HG02763 (cell line): ENCODE data around the gene ANKH.

ENCODE experiments used
- ATAC-seq: cut with Tn5 transposase; IDR thresholded peaks from one replicate; pipeline ENCODE4 v1.9.1; 2021; ENCODE audit warnings: mild to moderate bottlenecking, moderate library complexity; ENCODE audit not compliant: unreplicated experiment

ANKH gene

DNA sequence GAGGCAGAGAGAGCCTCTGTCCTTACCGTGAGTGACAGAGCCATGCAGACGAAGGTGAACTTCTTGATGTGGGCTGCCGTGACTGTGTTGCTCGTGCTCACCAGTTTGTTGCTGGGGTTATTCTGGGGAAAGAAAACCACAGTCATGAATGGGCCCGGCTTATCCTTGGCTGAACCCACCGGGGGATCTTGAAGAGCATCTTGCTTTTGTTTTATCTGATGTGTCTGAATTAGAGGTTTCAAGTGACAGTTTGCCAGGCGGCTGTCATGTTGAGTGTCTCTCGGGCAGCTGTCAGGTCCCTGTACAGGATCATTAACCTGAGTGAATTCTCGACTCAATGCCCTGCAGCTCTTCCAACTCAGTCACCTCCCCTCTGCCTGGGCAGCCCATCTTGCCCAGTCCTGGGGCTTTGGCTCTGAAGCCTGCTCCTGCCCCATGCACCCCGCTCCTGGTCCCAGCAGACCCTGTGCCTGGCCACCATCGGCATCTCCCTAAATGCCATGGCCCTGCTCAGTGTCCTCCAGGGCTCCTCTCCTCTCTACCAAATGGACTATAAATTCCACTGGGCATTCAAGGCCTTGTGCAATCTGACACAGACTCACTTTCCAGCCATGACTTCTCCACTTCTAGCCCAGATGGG lies 129.7 kb downstream of the ANKH start:
- ATAC-seq = no peak

DNA sequence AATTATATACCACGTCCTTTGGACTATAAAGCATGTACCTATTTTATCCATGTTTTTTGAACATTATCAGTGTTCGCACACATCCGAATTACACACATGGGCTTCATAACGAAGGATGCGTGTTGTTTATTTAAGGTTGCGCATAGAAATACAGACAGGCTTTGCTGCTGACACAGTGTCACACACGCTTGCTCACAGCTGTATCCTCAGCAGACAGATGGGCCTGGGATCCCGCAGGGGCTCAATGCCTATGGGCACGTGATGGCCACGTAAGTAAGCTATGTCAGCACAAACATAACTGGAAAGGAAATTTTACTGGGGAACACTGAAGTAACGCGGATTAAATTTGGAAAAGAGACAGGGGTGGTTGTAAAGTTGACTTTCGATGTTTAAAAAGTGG lies 130.4 kb downstream of the ANKH start:
- no peak for ATAC-seq

DNA sequence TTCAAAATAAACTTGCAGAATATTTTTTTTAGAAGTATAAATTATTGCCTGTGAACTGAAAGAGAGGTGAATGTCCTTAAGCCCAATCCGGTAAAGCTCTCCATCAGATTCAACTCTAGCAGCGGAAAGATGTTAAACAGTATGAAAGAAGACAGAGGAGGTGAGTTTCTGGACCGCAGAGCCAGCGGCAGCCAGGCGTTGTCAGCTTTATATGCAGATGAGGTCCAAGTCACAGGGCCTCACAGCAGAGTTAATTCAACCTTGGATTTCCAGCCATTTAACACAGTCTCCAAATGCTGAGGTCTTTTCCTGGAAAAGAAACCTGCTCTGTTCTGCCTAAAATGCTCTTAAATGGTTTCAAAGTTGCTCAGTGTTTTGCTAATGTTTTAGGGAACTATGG lies 131.6 kb downstream of the ANKH start:
- ATAC-seq = no peak

DNA sequence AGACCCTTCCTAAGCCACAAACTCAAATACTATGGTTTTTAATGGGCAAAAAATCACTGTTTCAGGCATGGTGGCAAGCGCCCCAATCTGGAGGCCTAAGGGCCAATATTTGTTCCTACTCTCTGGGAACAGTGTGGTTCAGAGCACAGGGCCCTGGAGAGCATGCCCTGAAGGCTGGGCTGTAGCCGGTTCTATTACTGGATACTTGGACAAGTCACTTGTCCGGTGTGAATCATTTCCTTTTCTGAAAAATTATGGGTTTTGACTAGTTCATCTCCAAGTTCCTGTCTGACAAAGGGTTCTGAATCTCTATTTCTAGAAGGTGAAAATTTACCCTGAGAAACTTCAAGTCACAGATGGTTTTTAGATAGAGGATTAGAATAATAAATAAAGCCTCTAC lies 132.0 kb downstream of the ANKH start:
- ATAC-seq = no peak

DNA sequence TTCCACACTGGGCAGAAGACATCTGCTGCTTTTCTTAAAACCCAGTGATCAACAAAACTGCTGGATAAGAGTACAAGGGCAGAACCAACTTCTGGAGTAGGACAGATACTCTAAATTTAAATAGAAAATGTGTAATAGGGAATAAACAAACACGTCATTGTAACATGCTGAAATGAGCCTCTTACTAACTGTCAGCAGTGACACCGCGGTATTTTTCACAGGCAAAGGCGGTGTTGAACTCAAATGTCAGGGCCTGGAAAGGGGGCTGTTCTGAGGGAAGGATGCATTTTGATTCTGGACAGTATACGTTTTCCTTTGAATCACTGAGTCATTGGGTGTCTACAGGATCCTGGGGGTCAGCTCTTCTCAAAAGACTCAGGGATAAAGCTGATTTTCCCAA lies 133.5 kb downstream of the ANKH start:
- ATAC-seq = no peak

DNA sequence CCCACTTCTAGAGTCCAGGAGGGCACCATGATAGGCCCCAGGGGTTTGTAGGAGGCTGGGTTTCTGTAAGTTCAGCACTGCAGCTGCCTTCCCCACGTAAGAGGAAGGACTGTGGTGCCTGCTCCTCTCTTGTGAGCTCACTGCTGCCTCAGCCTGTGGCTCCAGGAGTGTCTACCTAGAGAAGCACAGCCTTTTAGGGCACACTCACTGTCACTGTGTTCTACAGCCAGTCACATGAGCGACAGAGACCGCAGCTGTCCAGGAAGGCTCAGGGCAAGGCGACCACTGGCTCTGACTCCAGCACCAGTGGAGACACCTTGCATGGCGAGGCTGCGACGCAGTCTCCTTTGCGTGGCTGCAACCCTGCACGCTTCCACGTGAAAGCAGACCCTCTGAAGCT lies 134.3 kb downstream of the ANKH start:
- ATAC-seq = no peak

DNA sequence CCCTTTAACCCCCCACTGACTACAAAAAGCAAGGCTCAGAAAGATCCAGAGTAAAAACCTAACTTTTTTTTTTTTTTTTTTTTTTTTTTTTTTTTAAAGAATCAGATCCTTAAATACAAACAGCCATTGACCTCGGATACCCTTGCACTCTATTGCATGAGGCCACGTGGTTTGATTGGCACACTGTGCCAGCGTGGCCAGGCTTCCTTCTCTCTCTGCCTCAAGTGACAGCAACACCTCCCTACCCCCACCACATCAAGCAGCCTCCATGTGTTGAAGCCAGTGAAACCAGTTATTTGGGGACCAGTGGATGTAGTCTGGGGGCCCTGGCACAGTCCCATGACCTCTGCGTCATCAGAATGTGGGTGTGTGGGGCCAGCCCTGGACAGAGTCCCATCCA lies 135.6 kb downstream of the ANKH start:
- no peak for ATAC-seq

DNA sequence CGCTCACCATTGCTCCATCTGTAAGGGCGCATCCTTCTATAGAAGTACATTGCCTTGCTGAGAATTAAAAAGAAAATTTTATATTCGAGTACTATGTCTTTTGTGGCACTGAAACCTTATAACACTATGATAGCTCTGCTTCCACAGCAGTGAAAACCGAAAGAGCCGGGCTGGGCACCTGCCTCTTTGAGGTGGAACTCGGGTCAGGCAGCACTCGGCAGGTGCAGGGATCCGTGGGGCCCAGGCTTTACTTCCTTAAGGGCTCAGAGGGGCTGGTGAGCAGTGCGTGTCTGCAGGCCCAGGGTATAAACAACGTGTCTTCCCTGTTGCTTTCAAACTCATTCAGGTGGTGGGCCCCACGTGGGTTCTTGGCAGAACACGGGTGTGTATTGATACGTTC lies 137.2 kb downstream of the ANKH start:
- no peak for ATAC-seq

DNA sequence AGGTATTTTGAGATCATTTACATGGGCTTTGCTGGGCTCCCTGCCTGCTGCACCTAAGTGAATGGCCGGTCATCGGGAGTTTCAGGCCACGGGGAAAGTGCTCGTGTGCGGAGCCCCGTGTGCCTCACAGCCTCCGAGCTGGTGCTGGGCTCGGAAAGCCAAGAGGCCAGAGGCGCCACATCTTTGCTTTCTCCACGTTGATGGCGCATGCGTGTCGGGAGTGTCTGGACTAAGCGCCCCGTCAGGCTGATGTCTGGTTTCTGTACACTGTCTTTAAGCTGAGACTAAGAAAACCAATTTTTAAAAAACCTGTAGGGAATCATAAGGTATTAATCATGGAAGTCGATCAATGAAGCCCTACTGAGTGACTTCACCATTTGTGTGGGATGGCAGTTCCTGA lies 137.9 kb downstream of the ANKH start:
- ATAC-seq = no peak

DNA sequence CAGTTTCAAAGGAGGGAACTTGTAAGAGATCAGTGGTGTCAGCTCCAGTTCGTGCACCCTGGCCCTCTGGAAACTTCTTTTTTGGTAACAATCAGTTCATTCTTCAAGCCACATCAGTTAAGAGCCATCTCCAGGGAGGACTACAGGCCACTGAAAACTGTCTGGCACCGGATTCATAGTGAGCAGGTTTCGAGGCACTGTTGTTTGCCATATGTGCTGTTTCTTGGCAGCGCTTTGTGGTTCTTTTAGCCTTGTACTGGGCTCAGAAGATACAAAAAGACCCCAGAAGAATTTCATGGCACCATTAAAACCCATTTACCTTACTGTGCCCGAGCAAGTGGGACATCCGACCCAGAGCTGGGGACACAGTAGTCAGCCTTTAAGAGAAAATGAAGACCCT lies 138.6 kb downstream of the ANKH start:
- ATAC-seq = no peak

DNA sequence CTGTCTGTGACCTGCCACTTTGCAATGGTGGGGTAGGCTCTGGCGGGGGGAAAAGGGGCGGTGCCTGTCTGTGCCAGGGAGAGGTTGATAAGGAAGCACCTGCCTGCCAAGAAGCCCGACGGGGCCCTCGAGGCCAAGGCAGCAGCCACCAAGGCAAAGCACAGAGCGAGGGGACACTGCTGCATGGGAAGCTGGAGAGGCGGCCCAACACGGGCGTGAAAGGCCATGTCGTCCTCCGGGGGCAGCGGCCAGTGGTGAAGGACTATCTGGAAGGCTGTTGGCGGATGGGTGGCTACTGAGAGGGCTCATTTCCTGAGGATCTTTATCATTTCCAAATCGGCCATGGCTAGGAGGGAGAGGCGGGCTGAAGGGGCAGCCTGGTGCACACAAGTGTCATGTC lies 140.7 kb downstream of the ANKH start:
- ATAC-seq = no peak

DNA sequence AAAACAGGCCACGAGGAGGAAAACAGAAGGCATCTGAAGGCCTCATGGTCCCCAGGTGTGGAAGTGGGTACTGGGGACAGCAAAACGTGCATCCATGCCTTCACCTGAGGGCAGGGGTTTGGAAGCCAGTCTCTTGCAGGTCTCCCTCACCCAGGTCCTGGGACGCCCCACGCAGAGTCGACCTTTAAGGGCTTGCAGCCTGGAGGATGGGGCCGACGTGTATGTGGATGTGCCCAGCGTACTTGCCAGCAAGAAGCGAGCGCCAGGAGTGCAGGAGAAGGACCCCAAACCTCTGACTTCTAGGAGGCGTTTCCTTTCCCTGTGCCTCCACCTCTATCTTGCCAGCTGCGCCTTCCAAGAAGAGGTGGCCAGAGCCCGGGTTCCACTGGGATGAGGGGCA lies 141.1 kb downstream of the ANKH start:
- ATAC-seq = no peak

DNA sequence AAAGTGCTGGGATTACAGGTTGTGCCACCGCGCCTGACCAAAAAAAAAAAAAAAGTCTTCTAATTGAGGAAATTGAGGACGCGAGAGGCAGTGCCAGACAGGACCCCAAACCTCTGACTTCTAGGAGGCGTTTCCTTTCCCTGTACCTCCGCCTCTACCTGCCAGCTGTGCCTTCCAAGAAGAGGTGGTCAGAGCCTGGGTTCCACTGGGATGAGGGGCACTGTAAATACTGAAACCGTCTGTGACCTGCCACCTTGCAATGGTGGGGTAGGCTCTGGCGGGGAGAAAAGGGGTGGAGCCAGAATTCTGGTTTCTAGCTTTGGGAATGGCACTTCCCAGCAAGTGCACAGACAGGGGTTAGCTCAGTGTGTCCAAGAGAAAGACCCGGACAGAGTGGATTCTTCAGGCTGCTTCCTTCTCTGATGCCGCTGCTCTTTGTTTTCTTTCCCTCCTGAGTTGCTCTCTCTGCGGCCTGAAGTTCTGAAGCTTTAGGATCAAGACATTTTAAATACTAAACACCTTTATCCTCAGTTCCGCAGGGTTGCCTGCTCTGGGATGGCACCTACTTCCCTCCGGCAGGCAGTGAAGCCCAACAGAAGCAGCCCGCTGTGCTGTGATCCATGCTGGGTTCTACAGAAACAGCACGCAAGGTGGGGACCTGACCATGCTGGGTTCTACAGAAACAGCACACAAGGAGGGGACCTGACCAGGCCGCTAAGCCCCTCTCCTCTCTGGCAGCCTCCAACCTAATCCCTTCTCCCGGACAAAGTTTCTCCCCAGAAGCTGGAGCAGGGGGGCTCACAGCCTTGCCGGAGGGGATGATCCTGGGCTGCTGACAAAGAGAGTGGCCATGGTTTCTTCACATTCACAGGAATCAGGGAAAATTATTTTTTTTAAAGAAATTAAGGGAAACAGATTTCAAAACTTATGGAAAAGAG lies 141.9 kb downstream of the ANKH start:
- no peak for ATAC-seq

DNA sequence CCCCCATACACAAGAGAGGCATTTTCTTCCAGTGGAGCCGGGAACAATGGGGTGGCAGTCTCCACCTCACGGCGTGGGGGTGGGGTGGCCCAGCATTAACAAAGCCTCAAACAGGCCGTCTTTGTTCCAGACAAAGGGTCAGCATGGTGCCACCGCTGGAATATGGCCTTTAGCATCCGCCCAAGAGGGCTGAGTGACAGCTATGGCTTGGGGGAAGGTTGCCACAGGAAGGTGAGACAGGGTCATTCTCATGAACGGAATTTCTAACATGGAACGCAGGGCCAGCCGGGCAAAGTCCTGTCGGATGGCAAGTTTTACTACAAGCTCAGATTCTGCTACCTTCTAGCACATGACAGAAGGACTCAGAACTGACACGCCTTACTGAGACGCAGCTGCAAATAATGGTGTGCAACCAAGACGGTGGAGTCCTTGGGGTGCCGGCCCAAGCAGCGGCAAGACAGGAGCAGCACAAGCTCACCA lies 143.1 kb downstream of the ANKH start:
- ATAC-seq = no peak

DNA sequence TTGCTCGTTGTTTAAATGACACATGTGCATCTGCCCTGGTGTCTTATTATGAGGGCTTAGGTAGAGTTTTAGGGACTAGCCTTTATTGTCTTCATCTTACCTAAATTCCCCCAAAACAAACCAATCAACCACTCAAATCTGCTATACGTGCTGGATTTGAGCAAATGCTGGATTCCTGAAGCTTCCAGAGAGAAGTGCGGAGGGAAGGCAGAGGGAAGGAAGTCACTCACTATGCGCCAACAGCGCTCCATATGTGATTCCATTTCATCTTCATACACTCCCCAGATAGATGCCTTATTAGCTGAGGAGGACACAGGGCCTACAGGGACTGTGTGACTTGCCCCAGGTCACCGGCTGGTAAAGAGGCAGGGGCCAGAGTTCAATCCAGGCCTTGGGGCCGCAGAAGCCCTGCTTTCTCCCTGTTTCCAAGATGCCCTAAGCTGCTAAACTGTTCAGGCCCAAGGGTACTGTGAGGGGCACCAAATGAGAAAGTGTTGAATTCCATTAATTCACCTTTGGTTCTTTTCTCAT lies 143.6 kb downstream of the ANKH start:
- ATAC-seq = no peak

DNA sequence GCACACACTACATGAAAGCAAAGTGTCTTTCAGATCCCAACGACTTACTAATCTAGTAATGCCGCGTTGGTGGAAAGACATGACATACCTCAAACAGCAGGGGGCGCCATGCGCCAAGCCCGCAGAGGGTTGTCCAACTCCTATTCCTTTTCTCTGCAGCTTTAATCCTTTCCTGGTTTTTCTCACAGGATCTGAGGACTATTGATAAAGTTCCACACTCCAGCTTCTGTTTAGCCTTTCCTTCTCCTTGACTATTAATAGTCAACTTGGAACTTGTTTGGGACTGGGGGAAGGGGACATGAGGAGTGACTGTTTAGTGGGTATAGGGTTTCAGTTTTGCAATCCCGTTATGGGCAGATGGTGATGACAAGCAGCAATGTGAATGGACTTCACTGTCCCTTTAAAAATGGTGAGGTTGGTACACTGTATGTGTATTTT lies 144.1 kb downstream of the ANKH start:
- ATAC-seq = peak; percentile 56

DNA sequence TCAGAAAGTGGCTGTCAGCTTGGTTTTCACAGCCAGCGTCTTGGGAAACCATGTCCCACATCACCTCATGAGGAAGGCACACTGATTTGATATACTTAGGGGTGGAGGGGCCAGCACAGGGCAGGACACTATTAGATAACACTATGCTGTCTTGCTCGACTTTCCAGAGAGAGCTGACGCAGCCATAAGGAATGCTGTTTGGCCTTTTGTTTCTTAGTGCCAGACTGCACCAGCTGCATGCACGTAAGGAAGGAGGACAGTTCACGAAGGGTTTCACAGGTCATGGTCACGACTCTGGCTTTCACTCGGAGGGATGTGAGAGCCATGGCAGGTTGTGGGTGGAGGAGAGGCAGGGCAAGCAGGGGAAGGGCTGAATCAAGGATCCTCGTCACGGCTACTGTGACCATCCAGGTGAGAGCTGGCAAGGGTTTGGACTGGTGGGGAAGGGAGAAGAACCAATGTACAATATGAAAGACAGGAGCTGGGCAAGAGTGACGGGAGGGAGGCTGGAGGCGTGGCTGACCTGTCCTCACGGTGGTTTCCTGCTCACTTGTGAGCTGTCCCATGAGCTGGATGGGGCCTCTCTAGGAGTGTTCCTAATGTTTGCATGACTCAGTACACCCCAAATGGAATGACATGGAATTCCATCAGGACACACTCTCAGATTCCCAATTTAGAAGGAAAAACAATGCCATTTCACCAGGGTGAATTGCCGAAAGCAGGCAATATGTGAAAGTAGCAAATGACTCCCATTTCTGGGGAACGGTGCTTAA lies 145.3 kb downstream of the ANKH start:
- ATAC-seq = no peak

DNA sequence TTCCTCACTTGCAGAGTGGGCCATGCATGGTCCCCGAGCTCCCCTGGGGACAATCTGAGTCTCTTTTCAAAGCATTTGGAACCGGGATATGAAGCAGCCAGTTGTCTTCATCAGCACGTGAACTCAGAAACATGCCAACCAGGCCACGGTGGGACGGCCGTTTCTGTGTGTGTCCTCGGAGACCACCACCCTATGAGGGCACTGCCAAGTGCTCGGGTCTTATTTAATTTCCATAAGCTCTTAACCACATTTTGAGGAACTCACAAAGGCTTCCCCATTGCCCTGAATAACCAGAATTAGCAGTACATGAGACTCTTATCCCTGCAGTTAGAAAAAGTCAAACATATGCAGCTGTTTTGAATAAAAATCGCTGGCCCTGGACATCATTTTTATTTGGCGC lies 146.9 kb downstream of the ANKH start:
- no peak for ATAC-seq

DNA sequence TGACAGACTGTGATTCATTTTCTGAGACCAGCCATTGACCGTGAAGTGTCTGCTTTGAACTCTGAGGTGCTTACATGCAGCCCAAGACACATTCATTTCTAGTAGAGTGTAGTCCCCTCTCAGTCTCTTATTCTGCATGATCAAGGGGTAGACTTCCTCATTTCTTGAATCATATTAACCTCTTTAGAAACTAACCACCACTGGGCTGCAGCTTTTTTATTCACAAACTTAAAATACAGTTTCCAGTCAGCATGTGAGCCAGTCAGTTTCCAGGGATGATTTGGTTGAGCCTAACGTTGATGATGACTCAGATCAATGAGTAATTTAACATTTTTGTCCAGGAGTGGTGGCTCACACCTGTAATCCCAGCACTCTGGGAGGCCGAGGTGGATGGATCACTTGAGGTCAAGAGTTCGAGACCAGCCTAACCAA lies 147.9 kb downstream of the ANKH start:
- ATAC-seq = no peak

DNA sequence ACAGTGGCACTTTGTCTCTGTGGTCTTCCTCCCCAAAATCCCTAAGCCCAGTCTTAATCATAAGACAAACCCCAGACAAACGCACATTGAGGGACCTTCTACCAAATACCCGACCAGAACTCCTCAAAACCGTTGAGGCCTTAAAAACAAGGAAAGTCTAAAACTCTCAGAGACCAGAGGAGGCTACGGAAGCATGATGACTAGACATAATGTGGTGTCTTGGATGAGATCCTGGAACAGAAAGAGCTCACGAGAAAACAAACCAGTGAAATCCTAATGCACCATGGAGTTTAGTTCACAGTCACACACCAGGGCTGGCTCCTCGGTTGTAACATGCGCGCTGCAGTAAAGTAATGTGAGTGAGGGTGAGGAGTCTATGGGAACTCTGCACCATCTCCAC lies 148.7 kb downstream of the ANKH start:
- ATAC-seq = no peak

DNA sequence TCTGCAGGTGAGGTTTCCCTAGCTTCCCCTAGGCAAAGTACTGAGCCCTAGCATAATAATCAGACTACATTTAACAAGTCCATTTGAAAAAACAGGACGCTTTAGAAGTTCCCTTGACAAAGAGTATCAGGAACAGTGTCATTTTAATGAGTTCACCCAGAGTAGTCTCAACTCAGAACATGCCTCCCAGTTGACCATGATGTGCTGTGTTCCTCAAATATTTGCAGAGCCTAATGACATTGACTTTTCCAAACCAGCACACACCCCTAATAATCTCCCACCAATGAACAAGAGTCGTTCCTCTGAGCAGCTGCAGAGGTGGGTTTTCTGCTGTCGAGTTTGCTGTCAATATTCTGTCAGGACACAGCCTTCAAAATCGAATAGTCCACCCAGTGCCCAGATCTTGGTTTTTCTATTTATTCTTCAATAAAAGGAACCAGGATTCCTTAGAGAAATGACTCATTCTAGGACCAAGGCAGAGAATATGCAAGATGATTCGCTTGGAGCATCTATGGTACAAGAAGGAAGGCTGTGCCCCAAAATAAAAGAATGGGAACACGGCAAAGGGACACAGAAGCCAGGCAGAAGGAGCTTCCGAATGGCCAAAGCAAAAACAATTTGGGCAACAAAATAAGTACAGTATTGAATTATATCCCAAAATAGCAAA lies 149.5 kb downstream of the ANKH start:
- ATAC-seq = no peak
